ENCODE data around the gene POLR2I. TPM values are rescaled to one million over a fixed set of nuclear protein-coding genes. Genes with fewer than 3 reads are reported as not detected.
A peak's percentile ranks its signal among the peaks of the same experiment; 100 is the strongest.

Gene POLR2I
- total RNA-seq, 1 experiment from 2014 or later: 146 TPM

- Histone ChIP-seq H2BK15ac (ENCODE audit: low read depth, low read length) (no peak overlapping the region), H2BK20ac (ENCODE audit: low read depth, low read length, poor library complexity, severe bottlenecking) (no peak overlapping the region), H3K23me2 (ENCODE audit: insufficient read length, low read depth, low read length, poor library complexity, severe bottlenecking) (no peaks in the 10 kb centered on the region), H3K79me1 (ENCODE audit: insufficient read depth, low read depth, low read length, poor library complexity, severe bottlenecking) (no peaks in the 10 kb centered on the region), H4K5ac (ENCODE audit: insufficient read length, low read depth, low read length) (no peak overlapping the region), H3T11ph (ENCODE audit: low read length) (no peak overlapping the region), H4K8ac (replicated peaks; ENCODE audit: insufficient read length, low read depth, low read length) (no peak overlapping the region), H4K20me1 (ENCODE audit: control insufficient read depth, insufficient read depth, insufficient read length) (no peaks in the 10 kb centered on the region), H3K9ac (ENCODE audit: extremely low read depth, insufficient read length, low read length) (no peak overlapping the region), H3K18ac (ENCODE audit: insufficient read length, low read depth, low read length) (no peak overlapping the region), H2BK5ac (ENCODE audit: insufficient read length, low read length) (peak overlapping the region; percentile 58), H3K27me3 (ENCODE audit: insufficient read depth, low read length) (no peaks in the 10 kb centered on the region), H3K4me1 (ENCODE audit: insufficient read depth, low read length) (no peaks in the 10 kb centered on the region), H3K27ac (ENCODE audit: insufficient read length, low read depth, low read length) (no peak overlapping the region), H3K79me2 (ENCODE audit: insufficient read depth, low read length) (no peaks in the 10 kb centered on the region), H2BK12ac (ENCODE audit: insufficient read length, low read depth, low read length) (no peak overlapping the region), H2AFZ (ENCODE audit: low read length) (no peak overlapping the region), H3K9me3 (ENCODE audit: control insufficient read depth, low read depth, low read length) (no peaks in the 10 kb centered on the region), H3K14ac (ENCODE audit: insufficient read depth, low read length) (no peak overlapping the region), H3K4ac (ENCODE audit: low read depth, low read length) (no peak overlapping the region), H3K4me2 (ENCODE audit: insufficient read depth, insufficient read length, low read length) (no peak overlapping the region), H4K91ac (ENCODE audit: insufficient read length, low read depth, low read length) (no peak overlapping the region), H2BK120ac (ENCODE audit: low read depth, low read length, poor library complexity, severe bottlenecking) (no peak overlapping the region), H3K23ac (ENCODE audit: insufficient read length, low read depth, low read length) (no peak overlapping the region), H3K56ac (ENCODE audit: insufficient read length, low read depth, low read length) (no peak overlapping the region), H2AK5ac (ENCODE audit: insufficient read length, low read length) (no peak overlapping the region)
- Mint-ChIP-seq H3K4me1 (peaks cover 7 to 20% of the 10 kb centered on the region in 2 experiments), H3K36me3 (ENCODE audit: insufficient read depth in 1 of 3, low read depth in 3 of 3) (peaks cover 42 to 77% (median 72%) of the 10 kb centered on the region in 3 experiments; a peak in 6 of 7 replicates), H3K9me3 (no peaks in the 10 kb centered on the region), H3K27me3 (ENCODE audit: low read depth) (no peaks in the 10 kb centered on the region; the same call in 1 of the 2 replicates), H3K4me3 (no peak overlapping the region), H3K27ac (peak overlapping the region in 1 of 3 experiments; percentile 67; a peak in 4 of 7 replicates)
- no peak for DNase-seq
- no CpG with 5 or more reads among the region's 49 CpGs for WGBS (ENCODE audit: extremely low coverage, insufficient read length, low lambda C conversion rate)
- no peak for TF ChIP-seq CTCF (conservative IDR thresholded peaks at IDR 0.05)
Observed at GRCh38 chr19:36121486-36122124, 6.9 kb upstream of the POLR2I start.

Measured in H9 (cell line).